H4 (cell line): ENCODE data around the gene TOPAZ1. TPM values are rescaled to one million over a fixed set of nuclear protein-coding genes. Genes with fewer than 3 reads are reported as not detected.

Source experiments
- total RNA-seq: library from RNA; depleted of rRNA; stranded (reverse); fragments of >200 nt; shearing (Covaris generic); gene quantifications from 2 replicates; pipeline ENCODE4 v1.2.3, GENCODE V29; 2014; rRNA removed

The TOPAZ1 gene
- total RNA-seq, 1 experiment from 2014 or later: not detected

Other genes with a start within 250 kb of the TOPAZ1 start
- gene TCAIM, start 96.9 kb downstream of the TOPAZ1 start, total RNA-seq: 21.9 and 24.9 TPM in 2 replicates
- gene ZNF445, start 235.8 kb downstream of the TOPAZ1 start, total RNA-seq: 1.2 and 2.0 TPM in 2 replicates